ENCODE data around the gene PARP3. TPM values are rescaled to one million over a fixed set of nuclear protein-coding genes. Genes with fewer than 3 reads are reported as not detected.
"Not testable (repeated sequence)": the region's sequence is repeated elsewhere in the genome, so short reads cannot be mapped to it uniquely, and the experiment has no call there.

Gene PARP3
- total RNA-seq: 10 to 100 TPM in 2 of 4 donors, 1 to 10 TPM in 2; 7.3 to 33.0 (median 14.2) TPM

DNA sequence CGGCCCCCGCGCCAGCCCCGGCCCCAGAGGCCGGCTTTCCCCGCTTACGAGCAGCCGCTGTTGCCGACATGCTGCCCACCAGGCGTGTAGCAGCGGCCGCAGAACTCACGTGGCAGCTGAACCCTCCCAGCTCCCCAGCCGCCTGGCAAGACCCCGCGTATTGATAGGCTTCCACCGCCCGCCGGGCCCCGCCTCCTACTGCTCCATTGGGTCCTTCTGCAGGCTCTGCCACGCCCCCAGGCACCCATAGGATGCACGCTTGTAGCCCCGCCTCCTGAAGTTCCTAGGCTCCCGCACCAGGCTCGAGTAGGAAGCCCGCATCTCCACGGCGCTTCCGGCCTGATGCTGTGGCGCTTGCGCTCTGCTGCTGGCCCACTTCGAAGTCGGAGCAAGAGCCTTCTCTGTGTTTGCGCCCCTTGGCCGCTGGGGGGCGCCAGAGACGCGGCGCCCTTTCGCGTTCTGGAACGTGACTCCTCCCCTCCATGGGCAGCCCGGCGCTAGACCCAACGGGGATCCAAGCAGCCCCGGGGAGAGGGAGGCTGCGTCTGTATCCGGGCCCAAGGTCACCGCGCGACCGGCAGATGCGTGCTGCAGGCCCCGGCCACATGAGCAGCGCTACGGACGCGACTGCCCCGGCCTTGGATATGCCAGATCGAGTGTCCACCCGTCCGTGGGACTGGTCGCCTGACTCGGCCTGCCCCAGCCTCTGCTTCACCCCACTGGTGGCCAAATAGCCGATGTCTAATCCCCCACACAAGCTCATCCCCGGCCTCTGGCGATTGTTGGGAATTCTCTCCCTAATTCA is at the start of gene PARP3, which contains the start of gene RRP9:
Gene PARP3 (plus strand): TSS at position 566 of the 805 bp plus-strand sequence. CDS start 993 bp downstream, outside the sequence.
Gene RRP9 (minus strand): TSS at position 107 of the 805 bp plus-strand sequence. CDS start 37 bp downstream, at position 70.
- Histone ChIP-seq H3K4me1 (peaks cover 16 to 44% (median 26%) of the 10 kb centered on the region in 3 donors), H3K4me3 (peak within 1 kb of the TSS; percentile 53 to 95 (median 84)), H3K9me3 (no peaks in the 10 kb centered on the region), H3K27ac (peak within 1 kb of the TSS; percentile 91 to 97 (median 96)), H3K27me3 (no peaks in the 10 kb centered on the region), H3K36me3 (peaks cover 6 to 40% (median 12%) of the 10 kb centered on the region in 3 donors)
- peak; percentile 98 to 100 (median 100) for TF ChIP-seq CTCF (IDR thresholded peaks at IDR 0.05)
- TF ChIP-seq POLR2A (IDR thresholded peaks at IDR 0.05): peak in 3 of 4 donors; percentile 6 to 71 (median 50)
- intact Hi-C loops (cut with DNase I): no loop called here
- peak; percentile 99 for DNase-seq
- 3% methylated on average over 6 of the region's 67 CpGs; no CpG with 5 or more reads in 1 of the 2 donors for WGBS, 2 donors

DNA sequence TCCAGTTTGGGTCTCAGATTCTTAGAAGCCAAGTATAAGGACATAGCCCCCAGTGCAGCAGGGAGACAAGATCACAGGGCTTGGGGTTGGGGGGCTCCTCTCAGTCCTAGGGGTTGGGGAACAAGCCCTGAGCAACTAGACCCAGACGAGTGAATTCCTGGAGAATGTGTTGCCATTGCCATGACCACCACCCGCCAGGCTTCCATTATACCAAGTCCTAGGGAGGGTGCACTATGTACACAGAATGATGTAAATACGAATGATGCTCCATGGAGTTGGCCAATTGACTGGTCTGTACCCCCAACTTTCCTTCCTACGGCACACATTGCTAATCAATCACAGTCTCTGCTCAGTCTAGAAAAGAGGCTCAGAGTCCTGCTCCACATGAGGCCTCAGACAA is 47.8 kb upstream of the PARP3 start:
- Histone ChIP-seq H3K4me1 (no peaks in the 10 kb centered on the region), H3K36me3 (no peaks in the 10 kb centered on the region), H3K9me3 (no peaks in the 10 kb centered on the region), H3K4me3 (no peak overlapping the region), H3K27ac (no peak overlapping the region), H3K27me3 (peaks cover 0 to 15% (median 0%) of the 10 kb centered on the region in 4 donors)
- 63 to 90% methylated on average over 3 to 4 of the region's 4 CpGs for WGBS, 2 donors
- no peak for DNase-seq
- intact Hi-C loops (cut with DNase I): no loop called here
- TF ChIP-seq POLR2A (IDR thresholded peaks at IDR 0.05) (no peak), CTCF (IDR thresholded peaks at IDR 0.05) (no peak)

DNA sequence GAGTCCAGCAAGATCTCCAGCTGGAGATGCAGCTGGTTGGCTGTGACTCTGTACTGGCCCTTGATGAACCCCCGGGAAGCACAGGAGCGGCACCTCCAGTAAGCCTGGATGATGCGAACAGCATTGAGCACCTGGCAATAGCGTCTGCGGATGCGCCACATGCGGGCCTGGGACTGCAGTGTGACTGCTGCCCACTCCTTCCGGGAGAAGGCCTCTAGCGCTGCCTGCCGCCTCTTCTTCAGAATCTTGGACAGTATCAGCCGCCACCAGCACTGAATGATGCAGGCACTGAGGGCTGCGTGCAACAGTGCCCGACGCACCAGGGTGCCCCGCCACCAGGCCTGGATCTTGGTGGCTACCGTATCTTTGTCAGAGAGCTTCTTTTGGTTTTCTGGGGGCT is 47.2 kb upstream of the PARP3 start:
- 88 to 95% methylated on average over 11 to 12 of the region's 16 CpGs for WGBS, 2 donors
- intact Hi-C loops (cut with DNase I): no loop called here
- TF ChIP-seq CTCF (IDR thresholded peaks at IDR 0.05) (no peak), POLR2A (IDR thresholded peaks at IDR 0.05) (no peak)
- no peak overlapping the region for H3K27ac ChIP-seq
- H3K4me1 ChIP-seq: no peaks in the 10 kb centered on the region
- H3K27me3 ChIP-seq: peaks cover 0 to 15% (median 0%) of the 10 kb centered on the region in 4 donors
- H3K4me3 ChIP-seq: no peak overlapping the region
- DNase-seq: no peak
- no peaks in the 10 kb centered on the region for H3K9me3 ChIP-seq
- H3K36me3 ChIP-seq: no peaks in the 10 kb centered on the region

- no peak overlapping the region for H3K27ac ChIP-seq
- intact Hi-C loops (cut with DNase I): no loop called here
- H3K4me1 ChIP-seq: no peaks in the 10 kb centered on the region
- peaks cover 0 to 21% (median 0%) of the 10 kb centered on the region in 4 donors for H3K27me3 ChIP-seq
- WGBS, 2 donors: 74 to 83% methylated on average over 10 of the region's 10 CpGs
- DNase-seq: no peak
- no peaks in the 10 kb centered on the region for H3K36me3 ChIP-seq
- H3K9me3 ChIP-seq: no peaks in the 10 kb centered on the region
- H3K4me3 ChIP-seq: no peak overlapping the region
- TF ChIP-seq CTCF (IDR thresholded peaks at IDR 0.05) (no peak), POLR2A (IDR thresholded peaks at IDR 0.05) (no peak)
Observed at GRCh38 chr3:51896607-51897305, 45.4 kb upstream of the PARP3 start.

DNA sequence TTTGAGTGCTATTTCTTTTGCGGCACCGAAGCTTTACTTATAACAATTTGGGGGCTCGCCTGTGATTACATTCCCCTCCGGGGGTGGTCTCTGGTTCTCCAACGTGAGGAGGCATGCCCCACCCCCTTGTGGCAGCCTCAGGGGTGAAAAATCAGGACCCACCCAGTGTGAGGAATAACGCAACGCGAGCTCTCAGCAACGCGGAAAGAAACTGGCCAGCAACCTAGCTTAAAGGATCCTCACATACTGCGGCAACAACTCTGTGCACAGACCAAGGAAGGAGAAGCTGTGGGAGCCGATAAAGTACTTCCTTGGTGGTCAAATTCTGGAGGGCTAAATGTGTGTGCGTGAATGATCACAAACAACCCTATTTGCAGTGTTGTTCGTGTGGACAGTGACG is 44.8 kb upstream of the PARP3 start:
- Histone ChIP-seq H3K4me1 (no peaks in the 10 kb centered on the region), H3K36me3 (no peaks in the 10 kb centered on the region), H3K4me3 (no peak overlapping the region), H3K27me3 (peaks cover 0 to 21% (median 0%) of the 10 kb centered on the region in 4 donors), H3K27ac (no peak overlapping the region), H3K9me3 (no peaks in the 10 kb centered on the region)
- DNase-seq: no peak
- intact Hi-C loops (cut with DNase I): no loop called here
- WGBS, 2 donors: 85 to 93% methylated on average over 14 to 15 of the region's 15 CpGs
- TF ChIP-seq POLR2A (IDR thresholded peaks at IDR 0.05): no peak
- no peak for TF ChIP-seq CTCF (IDR thresholded peaks at IDR 0.05)

DNA sequence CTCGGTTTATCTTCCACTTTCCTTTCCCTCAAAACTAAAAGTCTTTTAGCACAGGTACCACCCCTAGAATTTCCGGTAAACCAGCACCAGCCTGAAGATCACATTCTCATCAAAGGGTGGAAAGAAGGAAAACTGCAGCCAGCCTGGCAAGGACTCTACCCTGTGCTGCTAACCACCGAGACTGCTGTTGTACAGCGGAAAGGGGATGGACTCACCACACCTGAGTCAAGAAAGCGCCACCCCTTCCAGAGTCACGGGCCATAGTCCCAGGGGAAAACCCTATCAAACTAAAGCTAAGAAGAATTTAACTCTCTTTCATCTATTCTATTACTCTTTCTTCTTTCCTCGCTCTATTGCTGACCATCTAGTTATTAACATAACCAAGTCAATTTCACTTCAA is 42.1 kb upstream of the PARP3 start:
- intact Hi-C loops (cut with DNase I); H3K36me3 ChIP-seq; H3K4me1 ChIP-seq; H3K4me3 ChIP-seq; H3K27ac ChIP-seq; H3K9me3 ChIP-seq; DNase-seq: not testable (repeated sequence)
- H3K27me3 ChIP-seq: peaks cover 0 to 15% (median 0%) of the 10 kb centered on the region in 4 donors
- 58 to 60% methylated on average over 7 of the region's 7 CpGs for WGBS, 2 donors

- H3K9me3 ChIP-seq; H3K4me1 ChIP-seq; H3K4me3 ChIP-seq; H3K36me3 ChIP-seq; intact Hi-C loops (cut with DNase I); DNase-seq: not testable (repeated sequence)
- peak overlapping the region in 1 of 4 donors; percentile 25 for H3K27ac ChIP-seq
- H3K27me3 ChIP-seq: peaks cover 0 to 19% (median 0%) of the 10 kb centered on the region in 4 donors
- 22 to 36% methylated on average over 7 of the region's 7 CpGs for WGBS, 2 donors
Observed at GRCh38 chr3:51902361-51902760, 39.8 kb upstream of the PARP3 start.
